ENCODE measurements around the gene ITPR3.
A peak's percentile ranks its signal among the peaks of the same experiment; 100 is the strongest.

Gene ITPR3

GRCh38 chr6:33620856-33621710 lies at the start of gene ITPR3:
ITPR3 (plus strand) TSS chr6:33621322; CDS start chr6:33621603, 281 bp downstream.
- no peak for TF ChIP-seq CTCF (conservative IDR thresholded peaks at IDR 0.05; ENCODE audit: low read depth, low read length)
- DNase-seq (ENCODE audit: low read depth), result no peak
- peak within 1 kb of the TSS; percentile 67 for H3K4me3 ChIP-seq (ENCODE audit: low read length)

- peak overlapping the region; percentile 76 for H3K4me3 ChIP-seq (ENCODE audit: low read length)
- no peak for DNase-seq (ENCODE audit: low read depth)
- TF ChIP-seq CTCF (conservative IDR thresholded peaks at IDR 0.05; ENCODE audit: low read depth, low read length), result no peak
Measured at GRCh38 chr6:33571637-33572316, 49.3 kb upstream of the ITPR3 start.

GRCh38 chr6:33575211-33575610 lies 45.9 kb upstream of the ITPR3 start:
- TF ChIP-seq CTCF (conservative IDR thresholded peaks at IDR 0.05; ENCODE audit: low read depth, low read length), result no peak
- no peak for DNase-seq (ENCODE audit: low read depth)
- no peak overlapping the region for H3K4me3 ChIP-seq (ENCODE audit: low read length)

GRCh38 chr6:33576668-33577067 lies 44.5 kb upstream of the ITPR3 start:
- no peak for DNase-seq (ENCODE audit: low read depth)
- TF ChIP-seq CTCF (conservative IDR thresholded peaks at IDR 0.05; ENCODE audit: low read depth, low read length), result no peak
- no peak overlapping the region for H3K4me3 ChIP-seq (ENCODE audit: low read length)

- no peak overlapping the region for H3K4me3 ChIP-seq (ENCODE audit: low read length)
- no peak for TF ChIP-seq CTCF (conservative IDR thresholded peaks at IDR 0.05; ENCODE audit: low read depth, low read length)
Measured at GRCh38 chr6:33577106-33577535, 44.0 kb upstream of the ITPR3 start.

GRCh38 chr6:33577718-33578117 lies 43.4 kb upstream of the ITPR3 start:
- no peak for TF ChIP-seq CTCF (conservative IDR thresholded peaks at IDR 0.05; ENCODE audit: low read depth, low read length)
- H3K4me3 ChIP-seq (ENCODE audit: low read length), result no peak overlapping the region

More at GRCh38 chr6:33577106-33577535, 44.0 kb upstream of the ITPR3 start:
- no peak for DNase-seq (ENCODE audit: low read depth)

More at GRCh38 chr6:33577718-33578117, 43.4 kb upstream of the ITPR3 start:
- DNase-seq (ENCODE audit: low read depth), result no peak
